ENCODE results near the gene ARL8B. TPM values are rescaled to one million over a fixed set of nuclear protein-coding genes. Genes with fewer than 3 reads are reported as not detected.

The ARL8B gene
- total and polyA plus RNA-seq, 2 of the 8 experiments (the other 6 are each of a cell fraction or from before 2014, with no cell fraction given) = 14.5 to 27.8 TPM

DNA sequence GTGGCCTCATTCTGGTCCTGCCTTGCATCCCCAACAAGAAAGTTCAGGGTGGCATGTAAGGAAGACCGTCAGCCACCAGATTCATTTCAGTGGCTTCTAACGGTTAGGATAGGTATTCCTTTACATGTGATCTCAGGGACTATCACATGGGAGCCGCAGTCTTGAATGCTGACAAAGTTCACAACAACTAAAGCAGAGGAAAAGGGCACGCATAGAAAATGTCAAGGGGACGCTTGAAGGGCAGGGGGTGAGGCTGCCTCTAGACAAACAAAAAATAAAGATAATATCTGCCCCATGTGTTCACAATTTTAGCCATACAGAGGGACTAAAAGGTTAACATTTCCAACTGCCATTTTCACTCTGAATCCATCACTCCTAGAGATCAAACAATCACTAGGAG lies 31.9 kb upstream of the ARL8B start:
- CTCF ChIA-PET (ENCODE audit: partially characterized antibody) = no interaction called here
- Histone ChIP-seq H3K4me2 (ENCODE audit: insufficient read depth in 1 of 2, low read depth in 2 of 2, low read length in 2 of 2) (no peak overlapping the region), H3K79me2 (ENCODE audit: control insufficient read depth in 1 of 2, insufficient read depth in 2 of 2, low read length in 2 of 2) (no peaks in the 10 kb centered on the region), H4K20me1 (replicated peaks in 1 of 2; ENCODE audit: control insufficient read depth in 1 of 2, insufficient read depth in 2 of 2, low read length in 2 of 2) (no peaks in the 10 kb centered on the region), H3K9ac (replicated peaks in 1 of 4; ENCODE audit: extremely low read depth in 1 of 4, low read depth in 3 of 4, low read length in 3 of 4) (no peak overlapping the region), H4K8ac (ENCODE audit: extremely low read depth, insufficient read depth, low read length) (no peak overlapping the region), H3K79me1 (ENCODE audit: low read depth, low read length) (no peaks in the 10 kb centered on the region), H2BK5ac (ENCODE audit: low read depth, low read length) (no peak overlapping the region), H2AK5ac (ENCODE audit: low read depth, low read length) (no peak overlapping the region), H2AFZ (ENCODE audit: low read length) (no peak overlapping the region), H2BK120ac (replicated peaks; ENCODE audit: low read depth, low read length) (no peak overlapping the region), H3K56ac (replicated peaks; ENCODE audit: insufficient read length, low read depth, low read length) (no peak overlapping the region), H3K14ac (ENCODE audit: insufficient read length) (no peak overlapping the region), H3K27me3 (replicated peaks in 1 of 4; ENCODE audit: control insufficient read depth in 3 of 4, extremely low read depth in 1 of 4, insufficient read depth in 3 of 4, low read length in 3 of 4) (no peaks in the 10 kb centered on the region; a peak in 1 of 7 replicates), H3K18ac (ENCODE audit: extremely low read depth, low read length) (no peak overlapping the region), H2BK20ac (ENCODE audit: low read length) (no peak overlapping the region), H3K9me3 (ENCODE audit: insufficient read depth in 2 of 2, low read depth in 1 of 2, low read length in 1 of 2) (no peaks in the 10 kb centered on the region), H2BK12ac (ENCODE audit: low read depth, low read length) (no peak overlapping the region), H2BK15ac (ENCODE audit: low read length) (no peak overlapping the region), H3K27ac (ENCODE audit: low read depth, low read length) (no peak overlapping the region), H4K5ac (ENCODE audit: insufficient read length, low read depth, low read length) (no peak overlapping the region), H3K23ac (ENCODE audit: insufficient read length) (no peak overlapping the region), H3K4me3 (ENCODE audit: extremely low read depth in 1 of 4, insufficient read depth in 2 of 4, low read depth in 3 of 4, low read length in 4 of 4) (no peak overlapping the region), H4K91ac (replicated peaks; ENCODE audit: insufficient read length, low read length) (no peak overlapping the region), H3K23me2 (ENCODE audit: low read depth, low read length) (no peaks in the 10 kb centered on the region), H3K4ac (replicated peaks; ENCODE audit: insufficient read length, low read depth, low read length) (no peak overlapping the region), H3K36me3 (ENCODE audit: control insufficient read depth in 2 of 4, insufficient read depth in 4 of 4, low read length in 3 of 4) (no peaks in the 10 kb centered on the region), H3K4me1 (replicated peaks in 1 of 4; ENCODE audit: control insufficient read depth in 3 of 4, insufficient read depth in 4 of 4, low read length in 3 of 4) (no peaks in the 10 kb centered on the region)
- POLR2A ChIA-PET (ENCODE audit: partially characterized antibody) = no interaction called here
- DNase-seq (ENCODE audit: low read depth in 1 of 2, low spot score in 2 of 2) (no peak), FAIRE-seq (no peak)
- 74% methylated on average over 5 of the region's 5 CpGs; no CpG with 5 or more reads in 1 of the 2 experiments for WGBS, 2 experiments (ENCODE audit: extremely low coverage in 1 of 2, insufficient coverage in 1 of 2, insufficient read length in 1 of 2, insufficient replicate concordance in 2 of 2, low coverage in 1 of 2, low lambda C conversion rate in 2 of 2, missing lambda C conversion rate in 1 of 2)
- TF ChIP-seq BCL11A (IDR thresholded peaks at IDR 0.05; ENCODE audit: low read depth in 2 of 2, low read length in 2 of 2) = no peak
- TF ChIP-seq KDM1A (IDR thresholded peaks at IDR 0.05; ENCODE audit: borderline replicate concordance, low read length) = no peak
- no peak for TF ChIP-seq HDAC2 (IDR thresholded peaks at IDR 0.05; ENCODE audit: borderline replicate concordance in 1 of 2, low read depth in 2 of 2, low read length in 2 of 2)
- TF ChIP-seq CHD2 (IDR thresholded peaks at IDR 0.05; ENCODE audit: low read length) = no peak
- TF ChIP-seq HDAC6 (IDR thresholded peaks at IDR 0.05; ENCODE audit: low read depth, low read length) = no peak
- no peak for TF ChIP-seq RFX5 (IDR thresholded peaks at IDR 0.05; ENCODE audit: borderline replicate concordance, low read depth, low read length)
- TF ChIP-seq POLR2A (IDR thresholded peaks at IDR 0.05; ENCODE audit: control extremely low read depth in 1 of 2, low read depth in 2 of 2, low read length in 2 of 2) = no peak
- no peak for TF ChIP-seq ASH2L (IDR thresholded peaks at IDR 0.05; ENCODE audit: low read length)
- TF ChIP-seq JUN (IDR thresholded peaks at IDR 0.05; ENCODE audit: low read depth, low read length) = no peak

Data from H1 (cell line).